H1 (cell line): Measurements from ENCODE around the gene USP38.

Experiments
- ATF2 ChIP-seq: IDR thresholded peaks from 2 replicates; pipeline ENCODE4 v1.6.1; 2012; ENCODE audit warnings: low read length, inconsistent platforms
- CHD2 ChIP-seq: IDR thresholded peaks from 2 replicates; pipeline ENCODE4 v1.6.1; 2012; ENCODE audit warnings: low read length, improper control_type of control experiment
- CTCF ChIP-seq, 3 experiments: IDR thresholded peaks; 1 replicate in 2 of 3; 2 replicates in 1 of 3; pipeline versions ENCODE4 v1.5.1 to v1.6.1; 2011; ENCODE audit warnings: low read length in 3 of 3, mild to moderate bottlenecking in 3 of 3, inconsistent platforms in 2 of 3, low read depth in 1 of 3, moderate library complexity in 1 of 3; ENCODE audit not compliant: insufficient read depth in 1 of 3; ENCODE audit errors: control extremely low read depth in 1 of 3
- EZH2 ChIP-seq: fragments of 200-600 bp; sonication (generic); IDR thresholded peaks from 2 replicates; pipeline ENCODE4 v1.7.1; 2012; ENCODE audit warnings: low read depth, mild to moderate bottlenecking, moderate library complexity, low read length, inconsistent platforms; ENCODE audit not compliant: severe bottlenecking
- GABPA ChIP-seq: IDR thresholded peaks from 2 replicates; pipeline ENCODE4 v1.6.1; 2011; ENCODE audit warnings: mild to moderate bottlenecking, low read length, moderate library complexity, borderline replicate concordance; ENCODE audit not compliant: insufficient read depth
- MAFK ChIP-seq: IDR thresholded peaks from 2 replicates; pipeline ENCODE4 v1.6.1; 2012; ENCODE audit warnings: low read depth, mild to moderate bottlenecking, improper control_type of control experiment, low read length
- PHF8 ChIP-seq: fragments of 200-600 bp; sonication (generic); conservative IDR thresholded peaks from 2 replicates; pipeline ENCODE4 v1.7.1; 2012; ENCODE audit warnings: low read depth, mild to moderate bottlenecking, inconsistent platforms, low read length, moderate library complexity
- POLR2A ChIP-seq, 2 experiments: IDR thresholded peaks; 1 replicate in 1 of 2; 2 replicates in 1 of 2; pipeline ENCODE4 v1.6.1; 2011; ENCODE audit warnings: low read depth in 2 of 2, low read length in 2 of 2, mild to moderate bottlenecking in 2 of 2; ENCODE audit errors: control extremely low read depth in 1 of 2
- RAD21 ChIP-seq, 2 experiments: IDR thresholded peaks in 1 of 2; conservative IDR thresholded peaks in 1 of 2; 2 replicates each; pipeline ENCODE4 v1.6.1; 2011; ENCODE audit warnings: low read depth in 2 of 2, low read length in 2 of 2, improper control_type of control experiment in 1 of 2, inconsistent platforms in 1 of 2, mild to moderate bottlenecking in 1 of 2, moderate library complexity in 1 of 2
- SUZ12 ChIP-seq: fragments of 200-600 bp; sonication (generic); IDR thresholded peaks from 2 replicates; pipeline ENCODE4 v1.6.1; 2012; ENCODE audit warnings: mild to moderate bottlenecking, inconsistent platforms, low read length, moderate library complexity, mixed read lengths

- no peak for TF ChIP-seq RAD21 (IDR thresholded peaks at IDR 0.05 in 1 of 2, conservative IDR thresholded peaks at IDR 0.05 in 1 of 2; ENCODE audit: low read depth in 2 of 2, low read length in 2 of 2)
- TF ChIP-seq SUZ12, result no peak
- TF ChIP-seq ATF2, result no peak
- no peak for TF ChIP-seq PHF8
- TF ChIP-seq EZH2, result no peak
- no peak for TF ChIP-seq CTCF (IDR thresholded peaks at IDR 0.05; ENCODE audit: control extremely low read depth in 1 of 3, insufficient read depth in 1 of 3, low read depth in 1 of 3, low read length in 3 of 3)
- TF ChIP-seq GABPA, result no peak
- TF ChIP-seq MAFK, result no peak
- TF ChIP-seq CHD2, result no peak
- no peak for TF ChIP-seq POLR2A (IDR thresholded peaks at IDR 0.05; ENCODE audit: control extremely low read depth in 1 of 2, low read depth in 2 of 2, low read length in 2 of 2)
Measured at GRCh38 chr4:143230683-143231082, 46.0 kb downstream of the USP38 start.
